ENCODE data around the gene CD80.

DNA sequence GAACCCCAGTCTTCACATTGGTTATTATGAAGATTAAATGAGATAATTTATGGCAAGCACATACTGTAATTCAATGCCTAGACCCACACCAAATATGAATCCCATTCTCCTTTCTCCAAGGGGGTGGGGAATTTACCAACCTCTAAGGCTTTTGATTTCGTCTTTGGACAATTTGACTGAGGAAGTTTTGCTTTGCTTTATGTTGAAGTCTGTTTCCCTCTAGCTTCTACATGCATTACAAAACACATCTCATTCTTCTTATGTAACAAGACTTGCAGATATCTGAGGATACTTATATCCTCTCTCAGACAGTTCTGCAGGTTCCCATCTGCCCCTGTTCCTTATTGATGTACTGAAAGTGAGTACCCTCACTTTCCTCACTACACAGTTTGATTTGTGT, 12.2 kb downstream of the CD80 start:
- no peak for TF ChIP-seq EZH2phosphoT487 (IDR thresholded peaks at IDR 0.05; ENCODE audit: borderline replicate concordance)
- TF ChIP-seq RAD21 (IDR thresholded peaks at IDR 0.05; ENCODE audit: low read depth): no peak
- TF ChIP-seq EZH2 (IDR thresholded peaks at IDR 0.05): no peak
- TF ChIP-seq SP1 (IDR thresholded peaks at IDR 0.05; ENCODE audit: low read depth): no peak
- TF ChIP-seq, protein P1, sequence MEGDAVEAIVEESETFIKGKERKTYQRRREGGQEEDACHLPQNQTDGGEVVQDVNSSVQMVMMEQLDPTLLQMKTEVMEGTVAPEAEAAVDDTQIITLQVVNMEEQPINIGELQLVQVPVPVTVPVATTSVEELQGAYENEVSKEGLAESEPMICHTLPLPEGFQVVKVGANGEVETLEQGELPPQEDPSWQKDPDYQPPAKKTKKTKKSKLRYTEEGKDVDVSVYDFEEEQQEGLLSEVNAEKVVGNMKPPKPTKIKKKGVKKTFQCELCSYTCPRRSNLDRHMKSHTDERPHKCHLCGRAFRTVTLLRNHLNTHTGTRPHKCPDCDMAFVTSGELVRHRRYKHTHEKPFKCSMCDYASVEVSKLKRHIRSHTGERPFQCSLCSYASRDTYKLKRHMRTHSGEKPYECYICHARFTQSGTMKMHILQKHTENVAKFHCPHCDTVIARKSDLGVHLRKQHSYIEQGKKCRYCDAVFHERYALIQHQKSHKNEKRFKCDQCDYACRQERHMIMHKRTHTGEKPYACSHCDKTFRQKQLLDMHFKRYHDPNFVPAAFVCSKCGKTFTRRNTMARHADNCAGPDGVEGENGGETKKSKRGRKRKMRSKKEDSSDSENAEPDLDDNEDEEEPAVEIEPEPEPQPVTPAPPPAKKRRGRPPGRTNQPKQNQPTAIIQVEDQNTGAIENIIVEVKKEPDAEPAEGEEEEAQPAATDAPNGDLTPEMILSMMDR (IDR thresholded peaks at IDR 0.05 in 2 of 3, conservative IDR thresholded peaks at IDR 0.05 in 1 of 3; ENCODE audit: borderline replicate concordance in 1 of 3, insufficient read depth in 1 of 3, low read depth in 2 of 3, low read length in 2 of 3): no peak
- TF ChIP-seq POLR2AphosphoS5 (IDR thresholded peaks at IDR 0.05; ENCODE audit: low read depth, low read length): no peak
- TF ChIP-seq TCF7L2 (IDR thresholded peaks at IDR 0.05; ENCODE audit: borderline replicate concordance, extremely low read depth, insufficient read depth, insufficient read length): no peak
- TF ChIP-seq JUND (IDR thresholded peaks at IDR 0.05): no peak
